ENCODE data around the gene IRX2. TPM values are rescaled to one million over a fixed set of nuclear protein-coding genes. Genes with fewer than 3 reads are reported as not detected.
A peak's percentile ranks its signal among the peaks of the same experiment; 100 is the strongest.

The IRX2 gene
- total and polyA plus RNA-seq, 2 of the 8 experiments (the other 6 are each of a cell fraction or from before 2014, with no cell fraction given), result 23.4 to 40.4 TPM

- TF ChIP-seq MAX (IDR thresholded peaks at IDR 0.05) (no peak), RAD21 (IDR thresholded peaks at IDR 0.05 in 1 of 2, conservative IDR thresholded peaks at IDR 0.05 in 1 of 2; ENCODE audit: low read depth in 2 of 2, low read length in 2 of 2) (no peak), SIN3A (conservative IDR thresholded peaks at IDR 0.05 in 1 of 2, IDR thresholded peaks at IDR 0.05 in 1 of 2; ENCODE audit: low read depth in 1 of 2, low read length in 2 of 2) (peak in 1 of 2 experiments; percentile 34; a peak in 1 of 4 replicates), POU5F1 (IDR thresholded peaks at IDR 0.05; ENCODE audit: low read depth, low read length) (no peak), RBBP5 (IDR thresholded peaks at IDR 0.05; ENCODE audit: borderline replicate concordance, low read depth, low read length) (peak; percentile 56; the same call in 1 of the 2 replicates), RFX5 (IDR thresholded peaks at IDR 0.05; ENCODE audit: borderline replicate concordance, low read depth, low read length) (no peak), ATF2 (IDR thresholded peaks at IDR 0.05; ENCODE audit: low read length) (no peak), SUZ12 (IDR thresholded peaks at IDR 0.05; ENCODE audit: low read length) (no peak), CEBPB (IDR thresholded peaks at IDR 0.05; ENCODE audit: low read depth, low read length) (no peak), MAFK (IDR thresholded peaks at IDR 0.05; ENCODE audit: low read depth, low read length) (no peak), FOSL1 (IDR thresholded peaks at IDR 0.05; ENCODE audit: insufficient read depth, low read depth, low read length) (no peak), TAF1 (IDR thresholded peaks at IDR 0.05; ENCODE audit: low read depth, low read length) (peak; percentile 71; the same call in 1 of the 2 replicates), ZNF274 (IDR thresholded peaks at IDR 0.05; ENCODE audit: borderline replicate concordance, extremely low read depth, low read length) (no peak), PHF8 (conservative IDR thresholded peaks at IDR 0.05; ENCODE audit: low read depth, low read length) (no peak; the same call in none of the 2 replicates), ASH2L (IDR thresholded peaks at IDR 0.05; ENCODE audit: low read length) (no peak), GTF2F1 (IDR thresholded peaks at IDR 0.05; ENCODE audit: borderline replicate concordance, low read depth, low read length) (no peak), BACH1 (IDR thresholded peaks at IDR 0.05; ENCODE audit: low read length) (no peak), CBX5 (IDR thresholded peaks at IDR 0.05; ENCODE audit: low read depth, low read length) (no peak), KDM4A (IDR thresholded peaks at IDR 0.05; ENCODE audit: low read depth, low read length, severe bottlenecking) (peak; percentile 41), TCF12 (IDR thresholded peaks at IDR 0.05; ENCODE audit: low read depth, low read length) (no peak), SP2 (IDR thresholded peaks at IDR 0.05; ENCODE audit: low read length) (no peak), KDM1A (IDR thresholded peaks at IDR 0.05; ENCODE audit: borderline replicate concordance, low read length) (no peak)
Measured at GRCh38 chr5:2750758-2751464, 566 bp downstream of the IRX2 start (continued).
